HG03039 (cell line): ENCODE measurements around the gene TMEM126B.

Experiments
- ATAC-seq: cut with Tn5 transposase; IDR thresholded peaks from one replicate; pipeline ENCODE4 v1.9.1; 2021; ENCODE audit warnings: mild to moderate bottlenecking, moderate library complexity; ENCODE audit not compliant: unreplicated experiment

Gene TMEM126B

GRCh38 chr11:85680897-85681296 lies 52.5 kb downstream of the TMEM126B start:
- ATAC-seq = no peak

- peak; percentile 79 for ATAC-seq
Measured at GRCh38 chr11:85682330-85683305, 54.2 kb downstream of the TMEM126B start.

GRCh38 chr11:85685125-85685819 lies 56.9 kb downstream of the TMEM126B start:
- no peak for ATAC-seq

- no peak for ATAC-seq
Measured at GRCh38 chr11:85685820-85686459, 57.5 kb downstream of the TMEM126B start, which contains the start of gene CCDC89. CCDC89 (minus strand) TSS chr11:85686195; CDS start chr11:85686130, 65 bp downstream.
